HepG2 (cell line): ENCODE results near the gene ASPRV1. TPM values are rescaled to one million over a fixed set of nuclear protein-coding genes. Genes with fewer than 3 reads are reported as not detected.

Experiments used
- ATAC-seq: fragments of 200-7000 bp; cut with Tn5 transposase; 3 replicates; pipeline ENCODE4 v1.9.1; 2020; ENCODE audit warnings: mild to moderate bottlenecking, moderate library complexity
- BruUV-seq: library from RNA; stranded (reverse); fragments of 400-500 nt; replicated peaks from 2 replicates; lab custom pipeline; 2021; lab: Mats Ljungman, UMichigan
- CTCF ChIA-PET: fragments of 300-600 bp; formaldehyde crosslinking; extraction: SDS; loops from one replicate; lab custom pipeline; 2021; ENCODE audit warnings: low total read pairs, inconsistent platforms, low intra/inter-chr PET ratio; lab: Yijun Ruan, JAX
- POLR2A ChIA-PET: fragments of 350-600 bp; sonication (Branson Sonifier 250); formaldehyde crosslinking; loops from one replicate; lab custom pipeline; 2020; ENCODE audit warnings: antibody characterized with exemption, inconsistent platforms; lab: Yijun Ruan, JAX
- DNase-seq: peaks from one replicate; pipeline ENCODE4 v3.0.0-alpha.2; 2015; ENCODE audit warnings: low spot score
- FAIRE-seq: peaks from 3 replicates; lab custom pipeline; 2011; peaks lifted over from hg19 to GRCh38; lab: Jason Lieb, UNC
- H2AFZ ChIP-seq: one replicate; pipeline ENCODE4 v1.6.1; 2011; ENCODE audit warnings: low read length, inconsistent platforms
- H3K27ac ChIP-seq: fragments of 300-600 bp; 3 replicates; pipeline ENCODE4 v1.8.0; 2011; ENCODE audit warnings: mixed run types, mild to moderate bottlenecking, mixed read lengths, low read length, inconsistent platforms; ENCODE audit not compliant: insufficient read depth; ENCODE audit errors: extremely low read length
- H3K27me3 ChIP-seq, 2 experiments: fragments of 200-600 bp in 1 of 2; 2 replicates in 1 of 2; 3 replicates in 1 of 2; pipeline versions ENCODE4 v1.6.0 to v1.8.0; 2011; ENCODE audit warnings: low read length in 2 of 2, mild to moderate bottlenecking in 2 of 2, moderate library complexity in 2 of 2, inconsistent platforms in 1 of 2; ENCODE audit not compliant: insufficient read depth in 2 of 2, control insufficient read depth in 1 of 2
- H3K36me3 ChIP-seq, 2 experiments: fragments of 200-600 bp in 1 of 2; replicated peaks in 1 of 2; 2 replicates in 1 of 2; 3 replicates in 1 of 2; pipeline versions ENCODE4 v1.5.1 to v1.8.0; 2011; ENCODE audit warnings: low read length in 2 of 2, inconsistent platforms in 1 of 2; ENCODE audit not compliant: insufficient read depth in 2 of 2, control insufficient read depth in 1 of 2
- H3K4me1 ChIP-seq: 2 replicates; pipeline ENCODE4 v1.5.1; 2012; ENCODE audit warnings: low read length, inconsistent platforms; ENCODE audit not compliant: insufficient read depth
- H3K4me2 ChIP-seq: 2 replicates; pipeline ENCODE4 v1.6.0; 2011; ENCODE audit warnings: low read depth, low read length, inconsistent platforms
- H3K4me3 ChIP-seq, 3 experiments: fragments of 200-600 bp in 1 of 3; sonication (generic), shearing (Covaris generic) in 1 of 3; replicated peaks in 1 of 3; 2 replicates each; pipeline ENCODE4 v1.5.1; 2011 to 2016; ENCODE audit warnings: low read length in 3 of 3, inconsistent platforms in 2 of 3, low read depth in 2 of 3, mild to moderate bottlenecking in 2 of 3, control low read depth in 1 of 3, mixed read lengths in 1 of 3; ENCODE audit not compliant: insufficient read depth in 1 of 3
- H3K79me2 ChIP-seq: one replicate; pipeline ENCODE4 v1.6.1; 2011; ENCODE audit warnings: low read length, inconsistent platforms; ENCODE audit not compliant: insufficient read depth
- H3K9ac ChIP-seq: 2 replicates; pipeline ENCODE4 v1.6.0; 2011; ENCODE audit warnings: mild to moderate bottlenecking, low read depth, low read length, inconsistent platforms; ENCODE audit not compliant: insufficient read depth
- H3K9me3 ChIP-seq: 2 replicates; pipeline ENCODE4 v1.5.1; 2012; ENCODE audit warnings: mild to moderate bottlenecking, low read length
- H4K20me1 ChIP-seq: 2 replicates; pipeline ENCODE4 v1.6.0; 2011; ENCODE audit warnings: inconsistent platforms, mild to moderate bottlenecking, low read length, moderate library complexity; ENCODE audit not compliant: insufficient read depth
- ARID3A ChIP-seq: IDR thresholded peaks from 2 replicates; pipeline ENCODE4 v1.6.1; 2012; ENCODE audit warnings: low read depth, low read length, improper control_type of control experiment
- BCLAF1 ChIP-seq: fragments of 450-650 bp; IDR thresholded peaks from 2 replicates; pipeline ENCODE4 v1.6.1; 2017; ENCODE audit warnings: mild to moderate bottlenecking
- CREB1 ChIP-seq, 2 experiments: fragments of 450-650 bp in 1 of 2; IDR thresholded peaks; 2 replicates each; pipeline ENCODE4 v1.6.1; 2016 to 2017; ENCODE audit warnings: control low read depth in 1 of 2, mild to moderate bottlenecking in 1 of 2, missing compliant biosample characterization in 1 of 2, missing genetic modification characterization in 1 of 2
- ELK4 ChIP-seq: sonication (generic); formaldehyde crosslinking; IDR thresholded peaks from 2 replicates; pipeline ENCODE4 v1.9.0; 2021; ENCODE audit warnings: missing genetic modification reagents, borderline replicate concordance
- FOXA3 ChIP-seq: IDR thresholded peaks from 2 replicates; pipeline ENCODE4 v1.6.1; 2016; ENCODE audit warnings: missing genetic modification reagents, missing compliant biosample characterization
- GATAD2A ChIP-seq: IDR thresholded peaks from 2 replicates; pipeline ENCODE4 v1.6.1; 2016
- HNRNPL ChIP-seq: fragments of 200-400 bp; formaldehyde crosslinking; IDR thresholded peaks from 2 replicates; pipeline ENCODE4 v1.6.1; 2017; ENCODE audit warnings: mild to moderate bottlenecking, low read depth, low read length
- HNRNPLL ChIP-seq: fragments of 200-400 bp; formaldehyde crosslinking; IDR thresholded peaks from 2 replicates; pipeline ENCODE4 v1.6.1; 2017; ENCODE audit warnings: mild to moderate bottlenecking, low read depth, low read length; ENCODE audit not compliant: poor library complexity, severe bottlenecking
- JUN ChIP-seq: sonication (generic); formaldehyde crosslinking; IDR thresholded peaks from 2 replicates; pipeline ENCODE4 v1.4.0; 2020; ENCODE audit warnings: mild to moderate bottlenecking, missing genetic modification reagents
- JUNB ChIP-seq: sonication (generic); formaldehyde crosslinking; IDR thresholded peaks from 2 replicates; pipeline ENCODE4 v1.8.0; 2022; ENCODE audit warnings: missing genetic modification reagents, mild to moderate bottlenecking, borderline replicate concordance
- KDM3A ChIP-seq: IDR thresholded peaks from 2 replicates; pipeline ENCODE4 v1.6.1; 2018; ENCODE audit warnings: low read depth, missing compliant biosample characterization
- MXD3 ChIP-seq: IDR thresholded peaks from 2 replicates; pipeline ENCODE4 v1.6.1; 2016; ENCODE audit warnings: mild to moderate bottlenecking, missing biosample characterization, missing genetic modification reagents
- NR2F6 ChIP-seq, 2 experiments: IDR thresholded peaks; 2 replicates each; pipeline ENCODE4 v1.6.1; 2016; ENCODE audit warnings: antibody characterized with exemption in 1 of 2, mild to moderate bottlenecking in 1 of 2
- SMC3 ChIP-seq: IDR thresholded peaks from 2 replicates; pipeline ENCODE4 v1.6.1; 2011; ENCODE audit warnings: low read length, improper control_type of control experiment
- ZFAT ChIP-seq: sonication (generic); formaldehyde crosslinking; conservative IDR thresholded peaks from 2 replicates; pipeline ENCODE4 v1.8.1; 2023; ENCODE audit warnings: missing genetic modification reagents, inconsistent platforms
- ZNF33B ChIP-seq: sonication (generic); formaldehyde crosslinking; IDR thresholded peaks from 2 replicates; pipeline ENCODE4 v1.5.1; 2020; ENCODE audit warnings: mild to moderate bottlenecking, missing genetic modification reagents
- ZNF552 ChIP-seq: sonication (generic); formaldehyde crosslinking; IDR thresholded peaks from 2 replicates; pipeline ENCODE4 v1.9.0; 2022; ENCODE audit warnings: missing genetic modification reagents, mild to moderate bottlenecking, borderline replicate concordance
- ZSCAN12 ChIP-seq: sonication (generic); formaldehyde crosslinking; IDR thresholded peaks from 2 replicates; pipeline ENCODE4 v1.9.0; 2021; ENCODE audit warnings: mild to moderate bottlenecking, missing genetic modification reagents
- WGBS: methylation state at CpG from one replicate; pipeline ENCODE4 v1.1.6; 2017; ENCODE audit warnings: low lambda C conversion rate; 5-methylcytosine and 5-hydroxymethylcytosine counted together
- in situ Hi-C: cut with HindIII; loops from 2 replicates; pipeline ENCODE4 v1.10.0; 2017; ENCODE audit warnings: low pct_unique_long_range_greater_than_20kb; ENCODE audit not compliant: extremely low pct_ligation_motif_present
- intact Hi-C: fragments of 100-400 bp; cut with micrococcal nuclease; formaldehyde crosslinking; loops from one replicate; pipeline ENCODE4 v1.10.0; 2022; ENCODE audit not compliant: unreplicated experiment
- polyA plus RNA-seq, 8 experiments: library from polyadenylated mRNA; depleted of rRNA in 3 of 8; stranded (reverse) in 7 of 8; unstranded in 1 of 8; fragments of >200 nt; fragmentation: Illumina TruSeq in 4 of 8; extraction: Trizol in 4 of 8; gene quantifications; 2 replicates each; pipeline versions ENCODE4 v1.2.1 to v1.2.3, GENCODE V29; 2011 to 2016; ENCODE audit warnings: low read depth in 4 of 8, missing spikeins in 1 of 8, mixed read lengths in 1 of 8; ENCODE audit not compliant: insufficient read depth in 1 of 8
- total RNA-seq, 5 experiments: library from RNA; depleted of rRNA; stranded (reverse); fragments of >200 nt; fragmentation: Illumina TruSeq; extraction: Trizol; gene quantifications; 2 replicates each; pipeline ENCODE4 v1.2.3, GENCODE V29; 2016; ENCODE audit warnings: low read depth in 1 of 5

ASPRV1 gene
- total and polyA plus RNA-seq, 2 of the 13 experiments (the other 11 are each of a cell fraction or from before 2014, with no cell fraction given) = 0.40 to 0.48 TPM

- ChIA-PET POLR2A (interaction anchor here (0.8 to 6.5 kb wide), 3 partner anchors 167 to 231 kb away, joined by 5 to 282 read pairs (median 83); partner anchors contain the start of gene PCBP1), CTCF (interaction anchor here (0.7 to 2.9 kb wide), 5 partner anchors 150 to 390 kb away, joined by 3 to 22 read pairs (median 6); partner anchors contain the start of gene FAM136A)
- no TSS peak for BruUV-seq
- no peaks in the 10 kb centered on the region for H4K20me1 ChIP-seq
- H3K79me2 ChIP-seq = peaks cover 14% of the 10 kb centered on the region
- no peak overlapping the region for H3K9ac ChIP-seq
- no peak for ATAC-seq
- H2AFZ ChIP-seq = no peak overlapping the region
- WGBS = 16% methylated on average over 2 of the region's 2 CpGs
- FAIRE-seq = peak; percentile 51
- H3K36me3 ChIP-seq = peaks cover 9 to 40% of the 10 kb centered on the region in 2 experiments; a peak in 4 of 5 replicates
- H3K4me3 ChIP-seq = no peak overlapping the region
- H3K4me2 ChIP-seq = no peak overlapping the region
- H3K4me1 ChIP-seq = peaks cover 26% of the 10 kb centered on the region
- intact Hi-C loops = loop anchor here (1.0 to 5.0 kb wide), 5 partner anchors 138 to 641 kb away; partner anchors contain the start of genes FAM136A, PCBP1, TGFA and TIA1
- H3K27ac ChIP-seq = no peak overlapping the region
- DNase-seq = peak; percentile 66
- H3K9me3 ChIP-seq = no peaks in the 10 kb centered on the region
- no peaks in the 10 kb centered on the region for H3K27me3 ChIP-seq
- in situ Hi-C loops = loop anchor here (5.0 kb wide), 1 partner anchor 230 kb away; no protein-coding TSS in a partner anchor
- TF ChIP-seq KDM3A (CRISPR knock-in tag) = no peak
- no peak for TF ChIP-seq HNRNPL
- TF ChIP-seq NR2F6 (IDR thresholded peaks at IDR 0.05) = no peak
- no peak for TF ChIP-seq NR2F6 (CRISPR knock-in tag; IDR thresholded peaks at IDR 0.05)
- TF ChIP-seq JUN (CRISPR knock-in tag) = no peak
- TF ChIP-seq HNRNPLL = no peak
- peak; percentile 87 for TF ChIP-seq SMC3
- TF ChIP-seq FOXA3 (CRISPR knock-in tag) = no peak
- TF ChIP-seq ZSCAN12 (CRISPR knock-in tag) = 0 out of 2 replicates have a peak, but pooled peaks have one; percentile 29
- TF ChIP-seq ARID3A = peak; percentile 75; the same call in 1 of the 2 replicates
- TF ChIP-seq ZNF552 (CRISPR knock-in tag) = no peak
- no peak for TF ChIP-seq MXD3 (CRISPR knock-in tag)
- TF ChIP-seq ZFAT (CRISPR knock-in tag) = no peak
- no peak for TF ChIP-seq ZNF33B
- TF ChIP-seq GATAD2A = 0 out of 2 replicates have a peak, but pooled peaks have one; percentile 21
- no peak for TF ChIP-seq JUNB (CRISPR knock-in tag)
- TF ChIP-seq BCLAF1 = no peak
- TF ChIP-seq ELK4 = no peak
- TF ChIP-seq CREB1 (IDR thresholded peaks at IDR 0.05) = no peak
- peak; percentile 63; the same call in 1 of the 2 replicates for TF ChIP-seq CREB1 (CRISPR knock-in tag; IDR thresholded peaks at IDR 0.05)
Measured at GRCh38 chr2:69911985-69912563, 49.4 kb downstream of the ASPRV1 start.
